Panc1 (cell line): ENCODE measurements around the gene WIPF2. TPM values are rescaled to one million over a fixed set of nuclear protein-coding genes. Genes with fewer than 3 reads are reported as not detected.

ENCODE experiments used
- ATAC-seq: fragments of 200-7000 bp; cut with Tn5 transposase; 2 replicates; pipeline ENCODE4 v1.9.1; 2020; ENCODE audit warnings: mild to moderate bottlenecking, moderate library complexity
- BruUV-seq: library from RNA; stranded (reverse); fragments of 400-500 nt; replicated peaks from 2 replicates; lab custom pipeline; 2021; lab: Mats Ljungman, UMichigan
- CTCF ChIA-PET: fragments of 300-600 bp; sonication (Branson Sonifier 250); formaldehyde crosslinking; loops from one replicate; lab custom pipeline; 2022; ENCODE audit warnings: antibody characterized with exemption; lab: Charles Lee
- POLR2A ChIA-PET: fragments of 300-600 bp; sonication (Branson Sonifier 250); formaldehyde crosslinking; loops from one replicate; lab custom pipeline; 2022; ENCODE audit warnings: antibody characterized with exemption; lab: Charles Lee
- DNase-seq: peaks from one replicate; pipeline ENCODE4 v3.0.0-alpha.2; 2010; ENCODE audit warnings: low read depth, low spot score
- H3K27ac ChIP-seq: 2 replicates; pipeline ENCODE4 v1.5.1; 2011; ENCODE audit warnings: mild to moderate bottlenecking, low read length, inconsistent platforms
- H3K27me3 ChIP-seq: fragments of 200-500 bp; sonication (Bioruptor generic); 2 replicates; pipeline ENCODE4 v1.6.0; 2014; ENCODE audit warnings: low read length, inconsistent platforms; ENCODE audit not compliant: control insufficient read depth, insufficient read depth
- H3K36me3 ChIP-seq: fragments of 200-500 bp; sonication (Bioruptor generic); 2 replicates; pipeline ENCODE4 v1.5.1; 2014; ENCODE audit warnings: inconsistent platforms, mild to moderate bottlenecking, low read length, moderate library complexity; ENCODE audit not compliant: control insufficient read depth, insufficient read depth
- H3K4me1 ChIP-seq: 2 replicates; pipeline ENCODE4 v1.5.1; 2011; ENCODE audit warnings: inconsistent platforms, mild to moderate bottlenecking, low read length, moderate library complexity; ENCODE audit not compliant: control insufficient read depth, insufficient read depth
- H3K4me3 ChIP-seq, 2 experiments: 2 replicates each; pipeline ENCODE4 v1.5.1; 2011 to 2012; ENCODE audit warnings: low read depth in 2 of 2, low read length in 2 of 2, mild to moderate bottlenecking in 2 of 2, inconsistent platforms in 1 of 2, moderate library complexity in 1 of 2
- H3K9me3 ChIP-seq: fragments of 200-500 bp; sonication (Bioruptor generic); 2 replicates; pipeline ENCODE4 v1.5.1; 2014; ENCODE audit warnings: low read depth, mild to moderate bottlenecking, inconsistent platforms, low read length, moderate library complexity; ENCODE audit not compliant: control insufficient read depth, insufficient read depth
- POLR2AphosphoS5 ChIP-seq: IDR thresholded peaks from 2 replicates; pipeline ENCODE4 v1.6.1; 2012; ENCODE audit warnings: mild to moderate bottlenecking, low read depth, low read length, moderate library complexity
- SIN3A ChIP-seq: IDR thresholded peaks from 2 replicates; pipeline ENCODE4 v1.6.1; 2012; ENCODE audit warnings: low read depth, mild to moderate bottlenecking, low read length, moderate library complexity, borderline replicate concordance; ENCODE audit not compliant: insufficient read depth
- TCF7L2 ChIP-seq: IDR thresholded peaks from 2 replicates; pipeline ENCODE4 v1.6.1; 2011; ENCODE audit warnings: mild to moderate bottlenecking, low read depth, low read length, inconsistent platforms
- in situ Hi-C: cut with HindIII; loops from 2 replicates; pipeline ENCODE4 v1.10.0; 2016; ENCODE audit warnings: low sequenced_read_pairs, low pct_unique_long_range_greater_than_20kb
- intact Hi-C: fragments of 100-400 bp; cut with micrococcal nuclease; formaldehyde crosslinking; loops from one replicate; pipeline ENCODE4 v1.10.0; 2022; ENCODE audit not compliant: unreplicated experiment
- total RNA-seq: library from RNA; stranded (reverse); gene quantifications from one replicate; pipeline ENCODE4 v1.2.1, GENCODE V29; 2021; ENCODE audit not compliant: unreplicated experiment
- TF ChIP-seq, protein P1 (sequence below): fragments of 450-650 bp; IDR thresholded peaks from 2 replicates; pipeline ENCODE4 v1.5.1; 2017; ENCODE audit warnings: mild to moderate bottlenecking
- TF ChIP-seq, protein P2 (sequence below), 2 experiments: IDR thresholded peaks; 2 replicates each; pipeline ENCODE4 v1.6.1; 2011 to 2012; ENCODE audit warnings: low read depth in 2 of 2, control low read depth in 1 of 2, low read length in 1 of 2, mild to moderate bottlenecking in 1 of 2, moderate library complexity in 1 of 2; ENCODE audit not compliant: insufficient read depth in 1 of 2

WIPF2 gene
- total RNA-seq, 1 experiment from 2014 or later, result 45.9 TPM

DNA sequence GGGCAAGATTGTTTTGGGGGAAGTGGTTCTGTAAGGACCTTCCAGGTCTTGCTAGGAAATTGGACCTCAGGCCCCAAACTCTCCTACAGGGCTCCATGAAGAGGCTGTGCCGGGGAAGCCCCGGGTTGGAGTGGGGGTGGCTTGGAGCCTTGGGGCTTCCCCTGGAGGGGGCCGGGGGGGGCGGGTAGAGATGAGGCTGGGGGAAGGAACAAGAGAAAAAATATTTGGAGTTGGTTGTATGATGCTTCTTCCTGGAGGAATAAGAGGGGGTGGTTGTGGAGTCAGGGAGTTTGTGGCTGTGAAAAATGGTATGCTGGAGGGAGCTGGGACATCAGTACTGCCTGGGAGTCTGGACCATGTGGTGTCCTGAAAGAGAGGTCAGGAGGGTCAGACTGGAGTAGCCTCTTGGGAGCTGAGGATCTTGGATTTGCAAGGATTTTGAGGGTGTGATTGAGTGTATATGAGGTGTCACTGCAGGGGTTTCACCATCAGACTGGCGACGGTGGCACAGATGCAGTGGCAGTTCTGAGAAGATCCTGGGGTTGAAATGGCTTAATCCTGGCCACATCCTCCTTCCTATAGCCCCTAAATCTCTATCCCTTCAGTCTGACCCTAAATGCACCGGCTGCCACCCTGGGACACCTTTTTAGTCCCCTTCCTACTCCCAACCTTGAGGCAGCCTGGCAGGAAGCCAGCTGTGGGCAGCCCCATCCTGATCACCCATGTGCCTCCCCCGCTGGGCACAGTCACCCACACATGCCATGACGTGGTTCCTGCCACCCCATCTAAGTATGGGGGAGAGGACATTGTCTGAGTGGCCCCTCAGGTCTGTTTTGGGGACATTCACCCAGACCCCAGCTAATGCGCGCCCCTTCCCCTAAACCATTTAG, 100.8 kb downstream of the WIPF2 start:
- DNase-seq (no peak), ATAC-seq (no peak)
- Histone ChIP-seq H3K9me3 (no peaks in the 10 kb centered on the region), H3K27me3 (no peaks in the 10 kb centered on the region), H3K36me3 (no peaks in the 10 kb centered on the region; the same call in 1 of the 2 replicates), H3K4me1 (peaks cover 75% of the 10 kb centered on the region), H3K4me3 (peak overlapping the region; percentile 72 to 87), H3K27ac (peak overlapping the region; percentile 91)
- ChIA-PET CTCF (interaction anchor here (0.5 to 1.1 kb wide), 3 partner anchors 15 to 43 kb away, joined by 3 to 4 read pairs (median 3); no protein-coding TSS in a partner anchor), POLR2A (no interaction called here)
- TF ChIP-seq POLR2AphosphoS5, result no peak
- TF ChIP-seq, protein P1, sequence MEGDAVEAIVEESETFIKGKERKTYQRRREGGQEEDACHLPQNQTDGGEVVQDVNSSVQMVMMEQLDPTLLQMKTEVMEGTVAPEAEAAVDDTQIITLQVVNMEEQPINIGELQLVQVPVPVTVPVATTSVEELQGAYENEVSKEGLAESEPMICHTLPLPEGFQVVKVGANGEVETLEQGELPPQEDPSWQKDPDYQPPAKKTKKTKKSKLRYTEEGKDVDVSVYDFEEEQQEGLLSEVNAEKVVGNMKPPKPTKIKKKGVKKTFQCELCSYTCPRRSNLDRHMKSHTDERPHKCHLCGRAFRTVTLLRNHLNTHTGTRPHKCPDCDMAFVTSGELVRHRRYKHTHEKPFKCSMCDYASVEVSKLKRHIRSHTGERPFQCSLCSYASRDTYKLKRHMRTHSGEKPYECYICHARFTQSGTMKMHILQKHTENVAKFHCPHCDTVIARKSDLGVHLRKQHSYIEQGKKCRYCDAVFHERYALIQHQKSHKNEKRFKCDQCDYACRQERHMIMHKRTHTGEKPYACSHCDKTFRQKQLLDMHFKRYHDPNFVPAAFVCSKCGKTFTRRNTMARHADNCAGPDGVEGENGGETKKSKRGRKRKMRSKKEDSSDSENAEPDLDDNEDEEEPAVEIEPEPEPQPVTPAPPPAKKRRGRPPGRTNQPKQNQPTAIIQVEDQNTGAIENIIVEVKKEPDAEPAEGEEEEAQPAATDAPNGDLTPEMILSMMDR, result no peak
- no peak for TF ChIP-seq TCF7L2
- TF ChIP-seq, protein P2, sequence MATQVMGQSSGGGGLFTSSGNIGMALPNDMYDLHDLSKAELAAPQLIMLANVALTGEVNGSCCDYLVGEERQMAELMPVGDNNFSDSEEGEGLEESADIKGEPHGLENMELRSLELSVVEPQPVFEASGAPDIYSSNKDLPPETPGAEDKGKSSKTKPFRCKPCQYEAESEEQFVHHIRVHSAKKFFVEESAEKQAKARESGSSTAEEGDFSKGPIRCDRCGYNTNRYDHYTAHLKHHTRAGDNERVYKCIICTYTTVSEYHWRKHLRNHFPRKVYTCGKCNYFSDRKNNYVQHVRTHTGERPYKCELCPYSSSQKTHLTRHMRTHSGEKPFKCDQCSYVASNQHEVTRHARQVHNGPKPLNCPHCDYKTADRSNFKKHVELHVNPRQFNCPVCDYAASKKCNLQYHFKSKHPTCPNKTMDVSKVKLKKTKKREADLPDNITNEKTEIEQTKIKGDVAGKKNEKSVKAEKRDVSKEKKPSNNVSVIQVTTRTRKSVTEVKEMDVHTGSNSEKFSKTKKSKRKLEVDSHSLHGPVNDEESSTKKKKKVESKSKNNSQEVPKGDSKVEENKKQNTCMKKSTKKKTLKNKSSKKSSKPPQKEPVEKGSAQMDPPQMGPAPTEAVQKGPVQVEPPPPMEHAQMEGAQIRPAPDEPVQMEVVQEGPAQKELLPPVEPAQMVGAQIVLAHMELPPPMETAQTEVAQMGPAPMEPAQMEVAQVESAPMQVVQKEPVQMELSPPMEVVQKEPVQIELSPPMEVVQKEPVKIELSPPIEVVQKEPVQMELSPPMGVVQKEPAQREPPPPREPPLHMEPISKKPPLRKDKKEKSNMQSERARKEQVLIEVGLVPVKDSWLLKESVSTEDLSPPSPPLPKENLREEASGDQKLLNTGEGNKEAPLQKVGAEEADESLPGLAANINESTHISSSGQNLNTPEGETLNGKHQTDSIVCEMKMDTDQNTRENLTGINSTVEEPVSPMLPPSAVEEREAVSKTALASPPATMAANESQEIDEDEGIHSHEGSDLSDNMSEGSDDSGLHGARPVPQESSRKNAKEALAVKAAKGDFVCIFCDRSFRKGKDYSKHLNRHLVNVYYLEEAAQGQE (IDR thresholded peaks at IDR 0.05; ENCODE audit: insufficient read depth in 1 of 2, low read depth in 2 of 2, low read length in 1 of 2), result no peak
- TF ChIP-seq SIN3A, result no peak
- intact Hi-C loops (no loop called here), in situ Hi-C loops (no loop called here)
- BruUV-seq, result TSS peak; percentile 75

DNA sequence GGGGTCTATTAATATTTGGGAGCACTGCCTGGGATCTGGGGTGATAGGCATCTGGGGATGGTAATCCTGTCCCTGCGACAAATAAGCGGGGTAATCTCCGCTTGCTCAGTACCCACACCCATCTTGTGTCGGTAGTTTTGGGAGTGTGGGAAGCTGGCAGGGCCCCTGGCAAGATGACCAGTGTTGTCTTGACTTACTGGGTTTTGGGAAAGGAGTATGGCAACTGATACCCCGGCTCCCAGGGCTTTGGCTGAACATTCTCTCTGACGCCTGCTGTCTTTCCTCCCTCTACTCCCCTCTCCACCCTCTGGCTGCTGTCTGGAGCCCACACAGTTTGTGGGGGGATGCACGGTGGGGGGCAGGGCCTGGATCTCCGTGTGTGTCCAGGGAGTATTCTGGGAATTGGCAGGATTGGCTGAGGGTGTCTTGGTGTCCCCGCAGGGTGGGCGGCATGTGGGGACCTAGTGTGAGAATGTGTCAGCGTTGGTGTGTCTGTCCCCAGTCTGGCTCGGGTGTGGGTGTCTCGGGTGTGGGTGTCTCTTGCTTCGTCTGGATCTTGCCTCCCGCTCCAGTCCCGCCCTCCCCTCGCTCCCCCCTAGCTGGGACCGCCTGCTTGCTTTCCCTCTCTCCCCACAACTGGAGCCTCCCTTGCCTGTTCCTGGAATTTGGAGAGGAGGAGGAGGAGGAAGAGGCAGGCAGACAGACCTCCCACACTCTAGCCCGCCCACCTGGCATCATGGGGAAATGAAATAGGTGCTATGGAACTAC, 101.8 kb downstream of the WIPF2 start:
- peak overlapping the region; percentile 81 for H3K27ac ChIP-seq

More for the DNA sequence above, 101.8 kb downstream of the WIPF2 start:
- POLR2A ChIA-PET, result interaction anchor here (1.0 kb wide), 1 partner anchor 14 kb away, joined by 3 read pairs; no protein-coding TSS in a partner anchor
- Histone ChIP-seq H3K9me3 (no peaks in the 10 kb centered on the region), H3K27me3 (no peaks in the 10 kb centered on the region), H3K36me3 (no peaks in the 10 kb centered on the region; the same call in 1 of the 2 replicates), H3K4me3 (peak overlapping the region; percentile 72 to 87), H3K4me1 (peaks cover 75% of the 10 kb centered on the region)
- no TSS peak for BruUV-seq
- no peak for DNase-seq
- in situ Hi-C loops, result no loop called here
- ATAC-seq, result no peak
- TF ChIP-seq, protein P1, result no peak
- TF ChIP-seq POLR2AphosphoS5, result no peak
- TF ChIP-seq TCF7L2, result no peak
- TF ChIP-seq, protein P2 (IDR thresholded peaks at IDR 0.05; ENCODE audit: insufficient read depth in 1 of 2, low read depth in 2 of 2, low read length in 1 of 2), result no peak
- no peak for TF ChIP-seq SIN3A
- intact Hi-C loops, result no loop called here
- CTCF ChIA-PET, result interaction anchor here (1.1 kb wide), 1 partner anchor 42 kb away, joined by 4 read pairs; no protein-coding TSS in a partner anchor
